DOHH2 (cell line): ENCODE data around the gene ATP2A1.

ENCODE experiments used
- CTCF ChIP-seq: fragments of 200-600 bp; sonication (generic); IDR thresholded peaks from one replicate; pipeline ENCODE4 v1.5.1; 2014; ENCODE audit warnings: antibody characterized with exemption, mild to moderate bottlenecking, low read depth, low read length; ENCODE audit not compliant: poor library complexity, severe bottlenecking
- EZH2phosphoT487 ChIP-seq: fragments of 200-600 bp; sonication (generic); IDR thresholded peaks from 2 replicates; pipeline ENCODE4 v1.6.1; 2017; ENCODE audit warnings: borderline replicate concordance, mild to moderate bottlenecking, antibody characterized with exemption, low read length, moderate library complexity, mixed read lengths

GRCh38 chr16:28912558-28912957 is 34.3 kb downstream of the ATP2A1 start:
- TF ChIP-seq CTCF (no peak), EZH2phosphoT487 (no peak)
